Loucy (cell line): Measurements from ENCODE around the gene HTRA3.

Experiments
- EZH2phosphoT487 ChIP-seq: fragments of 200-600 bp; IDR thresholded peaks from 2 replicates; pipeline ENCODE4 v1.6.1; 2018; ENCODE audit warnings: antibody characterized with exemption, mild to moderate bottlenecking, moderate library complexity, borderline replicate concordance
- TF ChIP-seq, protein P1 (sequence below): fragments of 200-600 bp; sonication (generic); conservative IDR thresholded peaks from 2 replicates; pipeline ENCODE4 v1.5.1; 2014; ENCODE audit warnings: mild to moderate bottlenecking, antibody characterized with exemption, low read length

DNA sequence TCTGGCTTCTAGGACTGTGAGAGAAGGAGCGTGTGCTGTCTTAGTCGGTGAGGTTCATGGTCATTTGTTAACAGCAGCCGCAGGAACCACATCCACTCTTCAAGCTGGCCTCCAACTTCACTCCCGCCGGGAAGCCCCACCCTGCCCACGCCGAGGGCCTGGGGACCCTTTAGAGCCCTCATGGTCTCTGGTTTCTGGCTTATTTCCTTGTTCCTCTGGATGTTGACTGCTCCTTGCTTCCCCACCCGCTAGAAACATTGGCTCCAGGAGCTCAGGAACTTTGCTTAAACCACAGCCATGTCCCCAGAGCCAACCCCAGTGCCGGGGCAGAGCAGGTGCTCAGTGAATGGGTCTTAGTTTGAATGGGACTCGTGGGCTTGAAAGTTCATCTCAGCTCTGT lies 40.8 kb downstream of the HTRA3 start:
- TF ChIP-seq, protein P1, sequence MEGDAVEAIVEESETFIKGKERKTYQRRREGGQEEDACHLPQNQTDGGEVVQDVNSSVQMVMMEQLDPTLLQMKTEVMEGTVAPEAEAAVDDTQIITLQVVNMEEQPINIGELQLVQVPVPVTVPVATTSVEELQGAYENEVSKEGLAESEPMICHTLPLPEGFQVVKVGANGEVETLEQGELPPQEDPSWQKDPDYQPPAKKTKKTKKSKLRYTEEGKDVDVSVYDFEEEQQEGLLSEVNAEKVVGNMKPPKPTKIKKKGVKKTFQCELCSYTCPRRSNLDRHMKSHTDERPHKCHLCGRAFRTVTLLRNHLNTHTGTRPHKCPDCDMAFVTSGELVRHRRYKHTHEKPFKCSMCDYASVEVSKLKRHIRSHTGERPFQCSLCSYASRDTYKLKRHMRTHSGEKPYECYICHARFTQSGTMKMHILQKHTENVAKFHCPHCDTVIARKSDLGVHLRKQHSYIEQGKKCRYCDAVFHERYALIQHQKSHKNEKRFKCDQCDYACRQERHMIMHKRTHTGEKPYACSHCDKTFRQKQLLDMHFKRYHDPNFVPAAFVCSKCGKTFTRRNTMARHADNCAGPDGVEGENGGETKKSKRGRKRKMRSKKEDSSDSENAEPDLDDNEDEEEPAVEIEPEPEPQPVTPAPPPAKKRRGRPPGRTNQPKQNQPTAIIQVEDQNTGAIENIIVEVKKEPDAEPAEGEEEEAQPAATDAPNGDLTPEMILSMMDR = no peak
- no peak for TF ChIP-seq EZH2phosphoT487
